CD4-positive, alpha-beta memory T cell (primary cell): ENCODE results near the gene EDEM3. TPM values are rescaled to one million over a fixed set of nuclear protein-coding genes. Genes with fewer than 3 reads are reported as not detected.

Experiments
- CTCF ChIA-PET: fragments of 350-600 bp; sonication (Branson Sonifier 250); formaldehyde crosslinking; loops from one replicate; lab custom pipeline; 2021; ENCODE audit warnings: inconsistent platforms; ENCODE audit not compliant: partially characterized antibody; lab: Charles Lee
- POLR2A ChIA-PET: fragments of 350-600 bp; sonication (Branson Sonifier 250); formaldehyde crosslinking; loops from one replicate; lab custom pipeline; 2021; ENCODE audit not compliant: partially characterized antibody; lab: Charles Lee
- DNase-seq, 5 donors: peaks; one replicate each; pipeline versions ENCODE4 v3.0.0 to v3.0.0-alpha.2; 2020 to 2022; ENCODE audit warnings: mixed read lengths in 1 of 5
- H3K27ac ChIP-seq: one replicate; pipeline ENCODE4 v1.7.0; 2013; ENCODE audit warnings: low read depth, low read length
- H3K27me3 ChIP-seq: 2 replicates; pipeline ENCODE4 v1.7.0; 2013; ENCODE audit warnings: mild to moderate bottlenecking, low read length, moderate library complexity; ENCODE audit not compliant: insufficient read depth
- H3K36me3 ChIP-seq: 2 replicates; pipeline ENCODE4 v1.7.0; 2013; ENCODE audit warnings: mild to moderate bottlenecking, low read length, moderate library complexity; ENCODE audit not compliant: insufficient read depth
- H3K4me1 ChIP-seq: 2 replicates; pipeline ENCODE4 v1.7.0; 2013; ENCODE audit warnings: mild to moderate bottlenecking, low read length, moderate library complexity; ENCODE audit not compliant: insufficient read depth
- H3K4me3 ChIP-seq, 2 donors: one replicate each; pipeline ENCODE4 v1.7.0; 2013; ENCODE audit warnings: low read length in 2 of 2, mild to moderate bottlenecking in 1 of 2
- H3K9me3 ChIP-seq, 2 donors: one replicate each; pipeline ENCODE4 v1.7.0; 2013; ENCODE audit warnings: low read length in 2 of 2, control low read depth in 1 of 2; ENCODE audit not compliant: control insufficient read depth in 1 of 2
- H3K27ac Mint-ChIP-seq, 7 donors: one replicate each; pipeline ENCODE4 v1.8.0; 2020 to 2021; ENCODE audit warnings: mixed read lengths in 7 of 7, mild to moderate bottlenecking in 6 of 7, inconsistent platforms in 3 of 7, moderate library complexity in 3 of 7
- H3K27me3 Mint-ChIP-seq, 2 donors: one replicate each; pipeline ENCODE4 v1.8.0; 2020 to 2021; ENCODE audit warnings: mixed read lengths in 2 of 2
- H3K36me3 Mint-ChIP-seq, 2 donors: one replicate each; pipeline ENCODE4 v1.8.0; 2020 to 2021; ENCODE audit warnings: mixed read lengths in 2 of 2, inconsistent platforms in 1 of 2, mild to moderate bottlenecking in 1 of 2
- H3K4me1 Mint-ChIP-seq, 4 donors: one replicate each; pipeline ENCODE4 v1.8.0; 2020 to 2021; ENCODE audit warnings: mixed read lengths in 4 of 4, mild to moderate bottlenecking in 1 of 4
- H3K4me3 Mint-ChIP-seq, 8 donors: one replicate each; pipeline ENCODE4 v1.8.0; 2020 to 2021; ENCODE audit warnings: mixed read lengths in 8 of 8, mild to moderate bottlenecking in 7 of 8, moderate library complexity in 6 of 8, inconsistent platforms in 3 of 8
- H3K9me3 Mint-ChIP-seq, 8 donors: one replicate each; pipeline ENCODE4 v1.8.0; 2020 to 2021; ENCODE audit warnings: mixed read lengths in 8 of 8, mild to moderate bottlenecking in 5 of 8, inconsistent platforms in 3 of 8, moderate library complexity in 1 of 8
- intact Hi-C: fragments of 100-400 bp; cut with micrococcal nuclease; formaldehyde crosslinking; loops from one replicate; pipeline ENCODE4 v1.15.1; 2023
- polyA plus RNA-seq, 2 donors: library from polyadenylated mRNA; unstranded; fragments of 300-500 nt; fragmentation: Illumina TruSeq; gene quantifications; one replicate each; pipeline ENCODE4 v1.2.3, GENCODE V29; 2021
- total RNA-seq, 2 experiments: library from RNA; stranded (reverse); gene quantifications; one replicate each; pipeline ENCODE4 v1.2.3, GENCODE V29; 2021

The EDEM3 gene
- total and polyA plus RNA-seq, 4 experiments from 2014 or later, result 8.5 to 61.7 (median 36.1) TPM

DNA sequence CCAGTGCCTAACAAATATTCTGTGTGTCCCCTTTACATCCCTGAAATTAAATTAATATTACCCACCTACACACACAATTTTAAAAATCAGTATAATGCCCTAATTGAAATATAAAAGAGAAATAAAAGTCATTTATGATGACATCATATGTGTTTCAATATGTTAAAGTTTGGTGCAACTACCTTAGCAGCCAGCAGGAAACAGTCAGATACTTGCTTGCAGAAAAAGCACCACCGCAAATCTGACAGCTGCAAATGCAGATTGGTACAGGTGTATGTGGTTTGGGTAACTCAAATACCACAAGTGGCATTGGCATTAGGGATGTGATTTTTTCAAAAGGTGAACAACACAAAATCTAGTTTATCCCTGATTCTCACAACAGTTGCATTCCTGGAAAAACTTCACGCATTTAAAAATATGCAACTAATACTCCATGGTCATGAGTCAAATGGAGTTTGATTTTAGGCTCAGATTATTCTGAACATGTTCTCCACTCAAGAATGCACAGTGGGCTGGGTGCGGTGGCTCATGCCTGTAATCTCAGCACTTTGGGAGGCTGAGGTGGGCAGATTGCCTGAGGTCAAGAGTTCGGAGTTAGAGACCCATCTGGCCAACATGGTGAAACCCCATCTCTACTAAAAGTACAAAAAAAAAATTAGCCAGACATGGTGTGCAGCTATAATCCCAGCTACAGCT, 106.3 kb downstream of the EDEM3 start:
- ChIA-PET CTCF (no interaction called here), POLR2A (no interaction called here)
- H3K9me3 Mint-ChIP-seq, result peaks cover 0 to 16% (median 4%) of the 10 kb centered on the region in 8 donors
- no peaks in the 10 kb centered on the region for H3K4me1 Mint-ChIP-seq
- no peak for DNase-seq
- Histone ChIP-seq H3K4me3 (no peak overlapping the region), H3K4me1 (no peaks in the 10 kb centered on the region), H3K9me3 (no peaks in the 10 kb centered on the region), H3K27me3 (no peaks in the 10 kb centered on the region), H3K36me3 (no peaks in the 10 kb centered on the region), H3K27ac (no peak overlapping the region)
- peaks cover 9 to 23% of the 10 kb centered on the region in 2 donors for H3K27me3 Mint-ChIP-seq
- H3K36me3 Mint-ChIP-seq, result no peaks in the 10 kb centered on the region
- H3K27ac Mint-ChIP-seq, result no peak overlapping the region
- H3K4me3 Mint-ChIP-seq, result no peak overlapping the region
- intact Hi-C loops, result no loop called here

DNA sequence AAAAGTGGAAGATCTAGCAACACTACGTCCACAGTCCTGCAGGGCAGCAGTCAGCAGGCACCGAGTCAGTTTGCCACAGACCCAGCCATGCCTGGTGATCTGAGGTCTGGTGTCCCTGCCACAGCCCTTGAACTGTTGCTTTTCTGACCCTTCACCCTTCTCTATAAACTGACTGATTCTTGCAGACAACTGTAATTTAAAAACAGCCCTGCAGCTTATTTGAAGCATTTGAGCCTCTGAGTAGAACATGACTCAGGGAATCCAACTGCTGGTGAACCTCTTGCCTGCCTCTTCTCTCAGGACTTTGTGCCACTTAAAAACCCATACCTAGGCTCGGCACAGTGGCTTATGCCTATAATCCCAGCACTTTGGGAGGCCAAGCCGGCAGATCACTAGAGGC, 107.2 kb downstream of the EDEM3 start:
- intact Hi-C loops, result no loop called here
- peaks cover 12 to 23% of the 10 kb centered on the region in 2 donors for H3K27me3 Mint-ChIP-seq
- Histone ChIP-seq H3K9me3 (no peaks in the 10 kb centered on the region), H3K27me3 (no peaks in the 10 kb centered on the region), H3K36me3 (no peaks in the 10 kb centered on the region), H3K4me3 (no peak overlapping the region), H3K4me1 (no peaks in the 10 kb centered on the region), H3K27ac (no peak overlapping the region)
- ChIA-PET POLR2A (no interaction called here), CTCF (no interaction called here)
- no peak overlapping the region for H3K27ac Mint-ChIP-seq
- H3K36me3 Mint-ChIP-seq, result no peaks in the 10 kb centered on the region
- peaks cover 0 to 15% (median 4%) of the 10 kb centered on the region in 8 donors for H3K9me3 Mint-ChIP-seq
- H3K4me3 Mint-ChIP-seq, result no peak overlapping the region
- no peak for DNase-seq
- no peaks in the 10 kb centered on the region for H3K4me1 Mint-ChIP-seq

DNA sequence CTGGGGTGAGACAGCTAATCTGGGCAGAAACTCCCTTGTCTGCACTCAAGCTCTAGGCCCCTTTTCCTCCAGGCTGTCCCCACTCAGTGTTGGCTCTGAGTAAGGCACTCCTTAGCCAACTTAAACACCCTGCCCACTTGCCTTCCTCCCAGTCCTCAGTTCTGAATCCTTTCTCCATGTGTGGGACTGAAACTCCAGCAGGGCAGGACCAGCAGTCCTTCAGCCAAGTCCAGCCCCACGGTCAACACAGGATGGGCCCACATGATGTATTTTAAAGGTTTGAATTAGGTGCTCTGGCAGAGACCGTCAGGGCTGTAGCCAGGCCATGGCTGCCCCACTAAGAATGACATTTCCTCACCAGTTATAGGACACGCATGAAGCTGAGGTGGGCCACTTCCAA, 107.8 kb downstream of the EDEM3 start:
- intact Hi-C loops, result no loop called here
- H3K27me3 Mint-ChIP-seq, result peaks cover 18 to 22% of the 10 kb centered on the region in 2 donors
- CTCF ChIA-PET, result no interaction called here
- POLR2A ChIA-PET, result no interaction called here
- DNase-seq, result no peak
- peaks cover 0 to 12% (median 4%) of the 10 kb centered on the region in 8 donors for H3K9me3 Mint-ChIP-seq
- H3K36me3 Mint-ChIP-seq, result no peaks in the 10 kb centered on the region
- no peak overlapping the region for H3K27ac Mint-ChIP-seq
- Histone ChIP-seq H3K27ac (no peak overlapping the region), H3K9me3 (no peaks in the 10 kb centered on the region), H3K4me3 (no peak overlapping the region), H3K27me3 (no peaks in the 10 kb centered on the region), H3K36me3 (no peaks in the 10 kb centered on the region), H3K4me1 (no peaks in the 10 kb centered on the region)
- no peak overlapping the region for H3K4me3 Mint-ChIP-seq
- no peaks in the 10 kb centered on the region for H3K4me1 Mint-ChIP-seq

DNA sequence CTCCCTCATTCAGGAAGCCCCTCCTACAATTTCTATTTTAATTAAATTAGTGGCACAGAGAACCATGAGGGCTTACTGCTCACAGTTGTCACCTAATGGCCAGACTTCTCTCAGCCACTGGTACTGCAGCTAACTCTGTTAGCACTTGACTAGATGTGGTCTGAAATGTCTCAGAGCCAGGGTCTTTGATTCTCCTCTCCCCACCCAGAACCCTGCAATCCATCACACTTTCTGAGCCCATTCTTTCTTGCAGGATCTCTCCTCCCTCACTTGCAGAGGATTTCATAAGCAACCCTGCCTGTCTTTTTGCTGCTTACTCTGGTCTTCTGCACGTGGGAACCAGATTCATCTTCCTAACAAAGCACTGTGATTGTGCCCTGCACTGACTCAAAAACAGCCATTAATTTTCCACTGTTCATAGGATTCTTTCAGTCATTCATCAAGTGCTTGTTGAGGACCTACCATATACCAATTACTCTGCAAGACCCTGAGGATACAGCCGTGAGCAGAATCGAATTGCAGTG, 108.4 kb downstream of the EDEM3 start:
- Mint-ChIP-seq H3K4me3 (no peak overlapping the region), H3K36me3 (no peaks in the 10 kb centered on the region), H3K9me3 (peaks cover 0 to 10% (median 2%) of the 10 kb centered on the region in 8 donors), H3K4me1 (no peaks in the 10 kb centered on the region), H3K27ac (no peak overlapping the region), H3K27me3 (peaks cover 14 to 16% of the 10 kb centered on the region in 2 donors)
- ChIA-PET POLR2A (no interaction called here), CTCF (no interaction called here)
- Histone ChIP-seq H3K27me3 (no peaks in the 10 kb centered on the region), H3K9me3 (no peaks in the 10 kb centered on the region), H3K27ac (no peak overlapping the region), H3K4me3 (no peak overlapping the region), H3K36me3 (no peaks in the 10 kb centered on the region), H3K4me1 (no peaks in the 10 kb centered on the region)
- no peak for DNase-seq
- intact Hi-C loops, result no loop called here

DNA sequence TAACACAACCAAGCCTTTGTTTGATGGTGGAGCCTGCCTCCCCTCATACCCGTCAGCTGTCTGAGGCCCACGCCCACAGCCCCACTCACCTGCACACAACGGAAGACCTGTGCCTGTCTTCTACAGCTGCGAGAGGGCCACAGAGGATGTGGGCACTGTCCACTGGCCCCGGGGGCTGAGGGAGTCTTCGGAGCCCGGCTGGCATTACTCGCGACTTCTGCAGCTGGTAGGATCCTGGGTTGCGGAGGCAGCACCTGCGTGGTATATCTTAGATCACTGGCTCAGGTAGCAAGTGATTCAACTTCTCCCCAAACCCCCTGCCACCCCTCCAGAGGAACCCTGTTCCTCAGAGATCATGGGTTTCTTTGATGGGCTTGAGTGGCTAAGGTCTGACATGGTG, 109.9 kb downstream of the EDEM3 start:
- Mint-ChIP-seq H3K4me3 (no peak overlapping the region), H3K27me3 (peaks cover 14 to 18% of the 10 kb centered on the region in 2 donors), H3K4me1 (no peaks in the 10 kb centered on the region), H3K36me3 (no peaks in the 10 kb centered on the region), H3K9me3 (peaks cover 0 to 10% (median 0%) of the 10 kb centered on the region in 8 donors), H3K27ac (no peak overlapping the region)
- H3K27ac ChIP-seq, result no peak overlapping the region
- no peaks in the 10 kb centered on the region for H3K27me3 ChIP-seq
- intact Hi-C loops, result no loop called here
- H3K4me3 ChIP-seq, result no peak overlapping the region
- CTCF ChIA-PET, result no interaction called here
- no peaks in the 10 kb centered on the region for H3K4me1 ChIP-seq
- H3K9me3 ChIP-seq, result no peaks in the 10 kb centered on the region
- no peak for DNase-seq
- POLR2A ChIA-PET, result no interaction called here
- no peaks in the 10 kb centered on the region for H3K36me3 ChIP-seq

DNA sequence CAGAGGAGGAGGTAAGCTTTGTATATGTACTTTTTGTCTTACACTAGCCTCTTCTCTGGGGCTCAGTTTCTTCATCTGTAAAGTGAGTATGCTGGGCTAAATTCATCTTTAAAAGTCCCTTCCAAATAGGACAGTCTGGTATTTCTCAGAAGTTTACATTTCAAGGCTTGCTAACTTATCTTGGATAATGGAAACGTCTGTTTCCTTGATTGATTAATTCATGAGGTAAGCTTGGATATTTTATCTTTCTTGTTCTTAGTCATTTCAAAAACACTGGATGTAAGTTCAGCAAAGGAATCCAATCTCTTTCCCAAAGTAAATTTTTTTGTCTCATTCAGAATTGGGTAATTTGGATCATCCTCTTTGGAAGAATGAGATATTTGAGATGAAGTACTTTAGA, 111.0 kb downstream of the EDEM3 start:
- CTCF ChIA-PET, result no interaction called here

DNA sequence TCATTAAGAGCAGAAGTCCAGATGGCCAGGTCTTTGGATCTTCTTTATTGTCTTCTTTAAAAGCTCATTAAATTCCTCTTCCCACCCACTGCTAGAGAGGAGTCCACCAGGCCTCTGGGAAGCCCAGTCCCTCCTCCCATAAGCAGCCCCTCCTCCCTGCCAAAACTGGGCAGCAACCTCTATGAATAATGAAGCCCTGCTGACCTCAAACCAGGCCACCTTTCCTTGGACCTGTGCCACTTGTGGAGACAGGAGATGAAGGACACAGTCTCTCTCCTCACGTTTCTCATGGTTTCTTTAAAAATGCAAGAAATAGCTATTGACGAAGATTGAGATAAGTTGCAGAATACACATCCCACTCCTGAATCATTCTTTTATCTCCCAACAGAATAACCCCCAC, 112.8 kb downstream of the EDEM3 start:
- peaks cover 10 to 12% of the 10 kb centered on the region in 2 donors for H3K27me3 Mint-ChIP-seq
- no peak overlapping the region for H3K27ac Mint-ChIP-seq
- no peaks in the 10 kb centered on the region for H3K27me3 ChIP-seq
- no peaks in the 10 kb centered on the region for H3K9me3 ChIP-seq
- no peaks in the 10 kb centered on the region for H3K36me3 ChIP-seq
- CTCF ChIA-PET, result interaction anchor here (2.3 kb wide), 1 partner anchor 10 kb away, joined by 5 read pairs; no protein-coding TSS in a partner anchor
- H3K9me3 Mint-ChIP-seq, result no peaks in the 10 kb centered on the region
- POLR2A ChIA-PET, result no interaction called here
- no peak for DNase-seq
- H3K4me1 ChIP-seq, result no peaks in the 10 kb centered on the region
- H3K4me3 ChIP-seq, result no peak overlapping the region
- no peaks in the 10 kb centered on the region for H3K36me3 Mint-ChIP-seq
- no peak overlapping the region for H3K4me3 Mint-ChIP-seq
- H3K4me1 Mint-ChIP-seq, result no peaks in the 10 kb centered on the region
- intact Hi-C loops, result no loop called here
- no peak overlapping the region for H3K27ac ChIP-seq

More for the DNA sequence above, 111.0 kb downstream of the EDEM3 start:
- no peaks in the 10 kb centered on the region for H3K27me3 ChIP-seq
- H3K27ac Mint-ChIP-seq, result no peak overlapping the region
- intact Hi-C loops, result no loop called here
- H3K4me1 Mint-ChIP-seq, result no peaks in the 10 kb centered on the region
- DNase-seq, result no peak
- H3K4me3 Mint-ChIP-seq, result no peak overlapping the region
- H3K27ac ChIP-seq, result no peak overlapping the region
- no peaks in the 10 kb centered on the region for H3K9me3 ChIP-seq
- no peaks in the 10 kb centered on the region for H3K36me3 ChIP-seq
- H3K9me3 Mint-ChIP-seq, result peaks cover 0 to 3% (median 0%) of the 10 kb centered on the region in 8 donors
- no peaks in the 10 kb centered on the region for H3K36me3 Mint-ChIP-seq
- H3K27me3 Mint-ChIP-seq, result peaks cover 12 to 14% of the 10 kb centered on the region in 2 donors
- H3K4me1 ChIP-seq, result no peaks in the 10 kb centered on the region
- POLR2A ChIA-PET, result no interaction called here
- H3K4me3 ChIP-seq, result no peak overlapping the region
